ENCODE data around the gene HES5.
A peak's percentile ranks its signal among the peaks of the same experiment; 100 is the strongest.
"Not testable (repeated sequence)": the region's sequence is repeated elsewhere in the genome, so short reads cannot be mapped to it uniquely, and the experiment has no call there.

HES5 gene

GRCh38 chr1:2551544-2551943 is 21.5 kb upstream of the HES5 start:
- not testable (repeated sequence) for H3K9me3 ChIP-seq (replicated peaks; ENCODE audit: low read length); H3K27me3 ChIP-seq (ENCODE audit: control insufficient read depth, insufficient read depth, low read length); H3K4me3 ChIP-seq (ENCODE audit: low read length); H3K36me3 ChIP-seq (ENCODE audit: insufficient read depth, low read length); H3K4me2 ChIP-seq (ENCODE audit: low read length); H3K9ac ChIP-seq (ENCODE audit: low read depth, low read length)
- peaks cover 37% of the 10 kb centered on the region for H3K4me1 ChIP-seq (ENCODE audit: control insufficient read depth, insufficient read depth, low read length)

GRCh38 chr1:2550309-2550861 is 20.3 kb upstream of the HES5 start:
- peaks cover 33% of the 10 kb centered on the region for H3K4me1 ChIP-seq (ENCODE audit: control insufficient read depth, insufficient read depth, low read length)
- H3K9me3 ChIP-seq (replicated peaks; ENCODE audit: low read length), result not testable (repeated sequence)

GRCh38 chr1:2549367-2550029 is 19.4 kb upstream of the HES5 start:
- not testable (repeated sequence) for H3K27me3 ChIP-seq (ENCODE audit: control insufficient read depth, insufficient read depth, low read length); H3K4me2 ChIP-seq (ENCODE audit: low read length); H3K9me3 ChIP-seq (replicated peaks; ENCODE audit: low read length); H3K4me3 ChIP-seq (ENCODE audit: low read length); H3K36me3 ChIP-seq (ENCODE audit: insufficient read depth, low read length)
- peak overlapping the region; percentile 69 for H3K9ac ChIP-seq (ENCODE audit: low read depth, low read length)
- H3K4me1 ChIP-seq (ENCODE audit: control insufficient read depth, insufficient read depth, low read length), result peaks cover 41% of the 10 kb centered on the region

More at GRCh38 chr1:2550309-2550861, 20.3 kb upstream of the HES5 start:
- H3K4me3 ChIP-seq (ENCODE audit: low read length); H3K27me3 ChIP-seq (ENCODE audit: control insufficient read depth, insufficient read depth, low read length); H3K4me2 ChIP-seq (ENCODE audit: low read length); H3K36me3 ChIP-seq (ENCODE audit: insufficient read depth, low read length); H3K9ac ChIP-seq (ENCODE audit: low read depth, low read length): not testable (repeated sequence)

GRCh38 chr1:2548068-2548589 is 18.1 kb upstream of the HES5 start:
- no peaks in the 10 kb centered on the region for H3K9me3 ChIP-seq (replicated peaks; ENCODE audit: low read length)
- H3K4me3 ChIP-seq (ENCODE audit: low read length), result peak overlapping the region; percentile 9
- H3K27me3 ChIP-seq (ENCODE audit: control insufficient read depth, insufficient read depth, low read length), result no peaks in the 10 kb centered on the region
- H3K36me3 ChIP-seq (ENCODE audit: insufficient read depth, low read length), result no peaks in the 10 kb centered on the region
- peaks cover 52% of the 10 kb centered on the region for H3K4me1 ChIP-seq (ENCODE audit: control insufficient read depth, insufficient read depth, low read length)
- peak overlapping the region; percentile 69 for H3K9ac ChIP-seq (ENCODE audit: low read depth, low read length)
- peak overlapping the region; percentile 53 for H3K4me2 ChIP-seq (ENCODE audit: low read length)

- H3K4me2 ChIP-seq (ENCODE audit: low read length), result peak overlapping the region; percentile 95
- H3K36me3 ChIP-seq (ENCODE audit: insufficient read depth, low read length), result no peaks in the 10 kb centered on the region
- no peaks in the 10 kb centered on the region for H3K9me3 ChIP-seq (replicated peaks; ENCODE audit: low read length)
- peak overlapping the region; percentile 81 for H3K4me3 ChIP-seq (ENCODE audit: low read length)
- H3K9ac ChIP-seq (ENCODE audit: low read depth, low read length), result peak overlapping the region; percentile 76
- peaks cover 52% of the 10 kb centered on the region for H3K4me1 ChIP-seq (ENCODE audit: control insufficient read depth, insufficient read depth, low read length)
- H3K27me3 ChIP-seq (ENCODE audit: control insufficient read depth, insufficient read depth, low read length), result no peaks in the 10 kb centered on the region
Measured at GRCh38 chr1:2547210-2548067, 17.4 kb upstream of the HES5 start.

- Histone ChIP-seq H3K4me2 (ENCODE audit: low read length) (peak overlapping the region; percentile 95), H3K4me1 (ENCODE audit: control insufficient read depth, insufficient read depth, low read length) (peaks cover 52% of the 10 kb centered on the region), H3K9ac (ENCODE audit: low read depth, low read length) (peak overlapping the region; percentile 76), H3K36me3 (ENCODE audit: insufficient read depth, low read length) (no peaks in the 10 kb centered on the region), H3K4me3 (ENCODE audit: low read length) (peak overlapping the region; percentile 81), H3K9me3 (replicated peaks; ENCODE audit: low read length) (no peaks in the 10 kb centered on the region), H3K27me3 (ENCODE audit: control insufficient read depth, insufficient read depth, low read length) (no peaks in the 10 kb centered on the region)
Measured at GRCh38 chr1:2546515-2547209, 16.6 kb upstream of the HES5 start.

- Histone ChIP-seq H3K36me3 (ENCODE audit: insufficient read depth, low read length) (no peaks in the 10 kb centered on the region), H3K9me3 (replicated peaks; ENCODE audit: low read length) (no peaks in the 10 kb centered on the region), H3K27me3 (ENCODE audit: control insufficient read depth, insufficient read depth, low read length) (no peaks in the 10 kb centered on the region), H3K9ac (ENCODE audit: low read depth, low read length) (peak overlapping the region; percentile 76), H3K4me1 (ENCODE audit: control insufficient read depth, insufficient read depth, low read length) (peaks cover 52% of the 10 kb centered on the region), H3K4me2 (ENCODE audit: low read length) (peak overlapping the region; percentile 95), H3K4me3 (ENCODE audit: low read length) (peak overlapping the region; percentile 81)
Measured at GRCh38 chr1:2545754-2546514, 15.9 kb upstream of the HES5 start.

- Histone ChIP-seq H3K4me2 (ENCODE audit: low read length) (no peak overlapping the region), H3K9me3 (replicated peaks; ENCODE audit: low read length) (no peaks in the 10 kb centered on the region), H3K4me3 (ENCODE audit: low read length) (no peak overlapping the region), H3K9ac (ENCODE audit: low read depth, low read length) (no peak overlapping the region), H3K4me1 (ENCODE audit: control insufficient read depth, insufficient read depth, low read length) (peaks cover 52% of the 10 kb centered on the region), H3K27me3 (ENCODE audit: control insufficient read depth, insufficient read depth, low read length) (no peaks in the 10 kb centered on the region), H3K36me3 (ENCODE audit: insufficient read depth, low read length) (no peaks in the 10 kb centered on the region)
Measured at GRCh38 chr1:2544875-2545640, 15.0 kb upstream of the HES5 start.

- peak overlapping the region; percentile 60 for H3K4me2 ChIP-seq (ENCODE audit: low read length)
- H3K4me1 ChIP-seq (ENCODE audit: control insufficient read depth, insufficient read depth, low read length), result peaks cover 52% of the 10 kb centered on the region
- H3K27me3 ChIP-seq (ENCODE audit: control insufficient read depth, insufficient read depth, low read length), result no peaks in the 10 kb centered on the region
- H3K36me3 ChIP-seq (ENCODE audit: insufficient read depth, low read length), result no peaks in the 10 kb centered on the region
- no peak overlapping the region for H3K4me3 ChIP-seq (ENCODE audit: low read length)
- H3K9me3 ChIP-seq (replicated peaks; ENCODE audit: low read length), result no peaks in the 10 kb centered on the region
- no peak overlapping the region for H3K9ac ChIP-seq (ENCODE audit: low read depth, low read length)
Measured at GRCh38 chr1:2544093-2544874, 14.2 kb upstream of the HES5 start.
